ENCODE measurements around the gene OXER1. TPM values are rescaled to one million over a fixed set of nuclear protein-coding genes. Genes with fewer than 3 reads are reported as not detected.

Gene OXER1
- total RNA-seq, 1 donor from 2014 or later, result 0.88 TPM

- Histone ChIP-seq H3K9me3 (ENCODE audit: low read depth) (no peaks in the 10 kb centered on the region), H3K9ac (no peak overlapping the region)
- no peaks in the 10 kb centered on the region for H3K27me3 Mint-ChIP-seq (ENCODE audit: insufficient read depth, low read depth)
Measured at GRCh38 chr2:42725657-42726056, 38.3 kb downstream of the OXER1 start.

GRCh38 chr2:42724886-42725285 lies 39.0 kb downstream of the OXER1 start:
- Histone ChIP-seq H3K27ac (no peak overlapping the region), H3K4me2 (no peak overlapping the region), H4K20me1 (ENCODE audit: low read depth) (no peaks in the 10 kb centered on the region), H3K9ac (no peak overlapping the region), H3K4me1 (peaks cover 10% of the 10 kb centered on the region), H3K79me2 (ENCODE audit: low read depth) (no peaks in the 10 kb centered on the region), H3K27me3 (no peaks in the 10 kb centered on the region), H3F3A (ENCODE audit: low read depth) (no peaks in the 10 kb centered on the region), H3K36me3 (no peaks in the 10 kb centered on the region), H2AFZ (replicated peaks) (no peak overlapping the region), H3K9me3 (ENCODE audit: low read depth) (no peaks in the 10 kb centered on the region), H3K4me3 (no peak overlapping the region)
- Mint-ChIP-seq H3K4me1 (peaks cover 11% of the 10 kb centered on the region), H3K9me3 (peaks cover 10% of the 10 kb centered on the region), H3K27me3 (ENCODE audit: insufficient read depth, low read depth) (no peaks in the 10 kb centered on the region), H3K4me3 (no peak overlapping the region), H3K36me3 (peaks cover 13% of the 10 kb centered on the region), H3K27ac (no peak overlapping the region)
- DNase-seq (ENCODE audit: low spot score), result no peak
- TF ChIP-seq, protein P1, sequence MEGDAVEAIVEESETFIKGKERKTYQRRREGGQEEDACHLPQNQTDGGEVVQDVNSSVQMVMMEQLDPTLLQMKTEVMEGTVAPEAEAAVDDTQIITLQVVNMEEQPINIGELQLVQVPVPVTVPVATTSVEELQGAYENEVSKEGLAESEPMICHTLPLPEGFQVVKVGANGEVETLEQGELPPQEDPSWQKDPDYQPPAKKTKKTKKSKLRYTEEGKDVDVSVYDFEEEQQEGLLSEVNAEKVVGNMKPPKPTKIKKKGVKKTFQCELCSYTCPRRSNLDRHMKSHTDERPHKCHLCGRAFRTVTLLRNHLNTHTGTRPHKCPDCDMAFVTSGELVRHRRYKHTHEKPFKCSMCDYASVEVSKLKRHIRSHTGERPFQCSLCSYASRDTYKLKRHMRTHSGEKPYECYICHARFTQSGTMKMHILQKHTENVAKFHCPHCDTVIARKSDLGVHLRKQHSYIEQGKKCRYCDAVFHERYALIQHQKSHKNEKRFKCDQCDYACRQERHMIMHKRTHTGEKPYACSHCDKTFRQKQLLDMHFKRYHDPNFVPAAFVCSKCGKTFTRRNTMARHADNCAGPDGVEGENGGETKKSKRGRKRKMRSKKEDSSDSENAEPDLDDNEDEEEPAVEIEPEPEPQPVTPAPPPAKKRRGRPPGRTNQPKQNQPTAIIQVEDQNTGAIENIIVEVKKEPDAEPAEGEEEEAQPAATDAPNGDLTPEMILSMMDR (IDR thresholded peaks at IDR 0.05), result no peak
- TF ChIP-seq EZH2phosphoT487 (IDR thresholded peaks at IDR 0.05) (no peak), EZH2 (IDR thresholded peaks at IDR 0.05) (no peak)

More at GRCh38 chr2:42725657-42726056, 38.3 kb downstream of the OXER1 start:
- no peak for DNase-seq (ENCODE audit: low spot score)
- Mint-ChIP-seq H3K4me1 (peaks cover 11% of the 10 kb centered on the region), H3K4me3 (no peak overlapping the region), H3K9me3 (peaks cover 13% of the 10 kb centered on the region), H3K36me3 (peaks cover 16% of the 10 kb centered on the region), H3K27ac (no peak overlapping the region)
- H3K4me2 ChIP-seq, result no peak overlapping the region
- H3K27me3 ChIP-seq, result no peaks in the 10 kb centered on the region
- no peaks in the 10 kb centered on the region for H3F3A ChIP-seq (ENCODE audit: low read depth)
- peaks cover 10% of the 10 kb centered on the region for H3K4me1 ChIP-seq
- no peaks in the 10 kb centered on the region for H3K79me2 ChIP-seq (ENCODE audit: low read depth)
- H4K20me1 ChIP-seq (ENCODE audit: low read depth), result no peaks in the 10 kb centered on the region
- H3K4me3 ChIP-seq, result no peak overlapping the region
- no peak overlapping the region for H2AFZ ChIP-seq (replicated peaks)
- TF ChIP-seq EZH2phosphoT487 (IDR thresholded peaks at IDR 0.05) (no peak), EZH2 (IDR thresholded peaks at IDR 0.05) (no peak)
- TF ChIP-seq, protein P1 (IDR thresholded peaks at IDR 0.05), result no peak
- H3K36me3 ChIP-seq, result peaks cover 4% of the 10 kb centered on the region
- no peak overlapping the region for H3K27ac ChIP-seq

- H3K4me1 Mint-ChIP-seq, result peaks cover 11% of the 10 kb centered on the region
- Histone ChIP-seq H3K9me3 (ENCODE audit: low read depth) (no peaks in the 10 kb centered on the region), H3K27me3 (no peaks in the 10 kb centered on the region), H3K79me2 (ENCODE audit: low read depth) (no peaks in the 10 kb centered on the region), H3K4me3 (no peak overlapping the region), H2AFZ (replicated peaks) (no peak overlapping the region), H4K20me1 (ENCODE audit: low read depth) (no peaks in the 10 kb centered on the region), H3K36me3 (no peaks in the 10 kb centered on the region), H3K4me1 (peaks cover 10% of the 10 kb centered on the region), H3K4me2 (no peak overlapping the region), H3F3A (ENCODE audit: low read depth) (no peaks in the 10 kb centered on the region), H3K27ac (no peak overlapping the region), H3K9ac (no peak overlapping the region)
- H3K27ac Mint-ChIP-seq, result no peak overlapping the region
- no peak overlapping the region for H3K4me3 Mint-ChIP-seq
- DNase-seq (ENCODE audit: low spot score), result no peak
- peaks cover 4% of the 10 kb centered on the region for H3K36me3 Mint-ChIP-seq
- no peak for TF ChIP-seq EZH2phosphoT487 (IDR thresholded peaks at IDR 0.05)
- no peak for TF ChIP-seq EZH2 (IDR thresholded peaks at IDR 0.05)
- TF ChIP-seq, protein P1 (IDR thresholded peaks at IDR 0.05), result no peak
- H3K27me3 Mint-ChIP-seq (ENCODE audit: insufficient read depth, low read depth), result no peaks in the 10 kb centered on the region
- no peaks in the 10 kb centered on the region for H3K9me3 Mint-ChIP-seq
Measured at GRCh38 chr2:42723465-42723864, 40.5 kb downstream of the OXER1 start.
